ENCODE results near the gene GYS2. TPM values are rescaled to one million over a fixed set of nuclear protein-coding genes. Genes with fewer than 3 reads are reported as not detected.

GYS2 gene
- polyA plus RNA-seq, 1 experiment = not detected

GRCh38 chr12:21502164-21502496, 102.5 kb downstream of the GYS2 start:
- ChIA-PET CTCF (interaction anchor here (2.0 kb wide), 1 partner anchor 10 kb away, joined by 4 read pairs; no protein-coding TSS in a partner anchor), POLR2A (interaction anchor here (1.2 to 2.4 kb wide), 3 partner anchors 10 to 155 kb away, joined by 7 to 15 read pairs (median 8); partner anchors contain the start of genes LDHB and PYROXD1)
- DNase-seq (ENCODE audit: low read depth, low spot score) = no peak
- no peaks in the 10 kb centered on the region for H3K27me3 ChIP-seq (ENCODE audit: control insufficient read depth, insufficient read depth, low read length)
- H3K4me3 ChIP-seq (ENCODE audit: low read depth, low read length) = peak overlapping the region; percentile 89
- peak overlapping the region; percentile 98 for H3K27ac ChIP-seq (ENCODE audit: low read depth, low read length)
- no peak for TF ChIP-seq CTCF (IDR thresholded peaks at IDR 0.05; ENCODE audit: low read depth, low read length)
- no peaks in the 10 kb centered on the region; the same call in 1 of the 2 replicates for H3K9me3 ChIP-seq (ENCODE audit: control insufficient read depth, insufficient read depth, low read length)

GRCh38 chr12:21501258-21502163, 103.1 kb downstream of the GYS2 start, which contains the start of the genes GOLT1B and RECQL:
Gene GOLT1B (plus strand): TSS chr12:21501789. CDS start chr12:21501924, 135 bp downstream.
Gene RECQL (minus strand): TSS chr12:21501635. CDS start chr12:21499570, 2,065 bp downstream.
- TF ChIP-seq CTCF (IDR thresholded peaks at IDR 0.05; ENCODE audit: low read depth, low read length) = no peak
- POLR2A ChIA-PET = interaction anchor here (0.8 to 2.4 kb wide), 5 partner anchors 10 to 179 kb away, joined by 6 to 15 read pairs (median 8); partner anchors contain the start of genes LDHB and PYROXD1
- peak; percentile 96 for DNase-seq (ENCODE audit: low read depth, low spot score)
- H3K9me3 ChIP-seq (ENCODE audit: control insufficient read depth, insufficient read depth, low read length) = no peaks in the 10 kb centered on the region; the same call in 1 of the 2 replicates
- peak within 1 kb of the TSS; percentile 89 for H3K4me3 ChIP-seq (ENCODE audit: low read depth, low read length)
- H3K27ac ChIP-seq (ENCODE audit: low read depth, low read length) = peak within 1 kb of the TSS; percentile 98
- CTCF ChIA-PET = interaction anchor here (2.0 kb wide), 1 partner anchor 9 kb away, joined by 4 read pairs; no protein-coding TSS in a partner anchor
- H3K27me3 ChIP-seq (ENCODE audit: control insufficient read depth, insufficient read depth, low read length) = no peaks in the 10 kb centered on the region

GRCh38 chr12:21500786-21501257, 103.8 kb downstream of the GYS2 start:
- POLR2A ChIA-PET = interaction anchor here (0.8 to 2.4 kb wide), 4 partner anchors 9 to 179 kb away, joined by 6 to 15 read pairs (median 10); partner anchors contain the start of gene PYROXD1
- peak overlapping the region; percentile 98 for H3K27ac ChIP-seq (ENCODE audit: low read depth, low read length)
- no peaks in the 10 kb centered on the region for H3K27me3 ChIP-seq (ENCODE audit: control insufficient read depth, insufficient read depth, low read length)
- TF ChIP-seq CTCF (IDR thresholded peaks at IDR 0.05; ENCODE audit: low read depth, low read length) = no peak
- H3K4me3 ChIP-seq (ENCODE audit: low read depth, low read length) = peak overlapping the region; percentile 80
- H3K9me3 ChIP-seq (ENCODE audit: control insufficient read depth, insufficient read depth, low read length) = no peaks in the 10 kb centered on the region; the same call in 1 of the 2 replicates
- DNase-seq (ENCODE audit: low read depth, low spot score) = no peak
- CTCF ChIA-PET = no interaction called here

- Histone ChIP-seq H3K4me3 (ENCODE audit: low read depth, low read length) (peak overlapping the region; percentile 80), H3K27me3 (ENCODE audit: control insufficient read depth, insufficient read depth, low read length) (no peaks in the 10 kb centered on the region), H3K9me3 (ENCODE audit: control insufficient read depth, insufficient read depth, low read length) (no peaks in the 10 kb centered on the region; the same call in 1 of the 2 replicates), H3K27ac (ENCODE audit: low read depth, low read length) (no peak overlapping the region)
- DNase-seq (ENCODE audit: low read depth, low spot score) = no peak
- CTCF ChIA-PET = interaction anchor here (0.5 to 1.3 kb wide), 2 partner anchors 10 to 405 kb away, joined by 4 to 8 read pairs; no protein-coding TSS in a partner anchor
- TF ChIP-seq CTCF (IDR thresholded peaks at IDR 0.05; ENCODE audit: low read depth, low read length) = no peak
- POLR2A ChIA-PET = no interaction called here
Measured at GRCh38 chr12:21499765-21500164, 104.9 kb downstream of the GYS2 start.

Other genes with a start within 250 kb of the GYS2 start
- not detected in 2 replicates for gene IAPP, start 231.9 kb downstream of the GYS2 start, polyA plus RNA-seq (2011; rRNA removed)
- 9.6 and 12.8 TPM in 2 replicates for gene PYROXD1, start 167.2 kb downstream of the GYS2 start, polyA plus RNA-seq (2011; rRNA removed)
- 28.0 and 42.8 TPM in 2 replicates for gene RECQL, start 103.2 kb downstream of the GYS2 start, polyA plus RNA-seq (2011; rRNA removed)
- gene GOLT1B, start 103.1 kb downstream of the GYS2 start, polyA plus RNA-seq (2011; rRNA removed) = 64.8 and 78.0 TPM in 2 replicates
- gene SPX, start 78.6 kb downstream of the GYS2 start, polyA plus RNA-seq (2011; rRNA removed) = 0.12 and 0.14 TPM in 2 replicates
- gene LDHB, start 53.0 kb upstream of the GYS2 start, polyA plus RNA-seq (2011; rRNA removed) = 894 and 1,189 TPM in 2 replicates
- gene KCNJ8, start 169.9 kb upstream of the GYS2 start, polyA plus RNA-seq (2011; rRNA removed) = 5.3 and 6.0 TPM in 2 replicates